Measurements from ENCODE around the gene GPR87.

DNA sequence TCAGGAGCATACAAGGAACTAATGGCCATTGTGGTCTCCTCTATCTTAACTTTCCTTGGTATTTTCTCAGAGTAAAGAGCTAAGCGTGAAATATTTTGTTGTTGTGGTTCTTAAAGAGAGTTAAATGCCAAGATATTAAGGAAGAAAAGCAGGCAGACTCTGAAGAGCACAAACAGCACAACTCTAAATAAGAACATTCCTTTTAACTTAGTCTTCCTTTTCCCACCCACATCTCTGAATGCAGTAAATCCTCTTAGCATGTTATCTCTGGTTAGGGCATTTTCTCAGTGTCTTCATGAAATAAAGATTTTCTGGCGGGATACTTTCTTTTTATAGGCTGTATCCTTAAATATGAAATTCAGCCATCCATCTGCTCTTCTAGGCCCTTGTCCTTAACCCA, 1.5 kb downstream of the GPR87 start:
- TF ChIP-seq, protein P1, sequence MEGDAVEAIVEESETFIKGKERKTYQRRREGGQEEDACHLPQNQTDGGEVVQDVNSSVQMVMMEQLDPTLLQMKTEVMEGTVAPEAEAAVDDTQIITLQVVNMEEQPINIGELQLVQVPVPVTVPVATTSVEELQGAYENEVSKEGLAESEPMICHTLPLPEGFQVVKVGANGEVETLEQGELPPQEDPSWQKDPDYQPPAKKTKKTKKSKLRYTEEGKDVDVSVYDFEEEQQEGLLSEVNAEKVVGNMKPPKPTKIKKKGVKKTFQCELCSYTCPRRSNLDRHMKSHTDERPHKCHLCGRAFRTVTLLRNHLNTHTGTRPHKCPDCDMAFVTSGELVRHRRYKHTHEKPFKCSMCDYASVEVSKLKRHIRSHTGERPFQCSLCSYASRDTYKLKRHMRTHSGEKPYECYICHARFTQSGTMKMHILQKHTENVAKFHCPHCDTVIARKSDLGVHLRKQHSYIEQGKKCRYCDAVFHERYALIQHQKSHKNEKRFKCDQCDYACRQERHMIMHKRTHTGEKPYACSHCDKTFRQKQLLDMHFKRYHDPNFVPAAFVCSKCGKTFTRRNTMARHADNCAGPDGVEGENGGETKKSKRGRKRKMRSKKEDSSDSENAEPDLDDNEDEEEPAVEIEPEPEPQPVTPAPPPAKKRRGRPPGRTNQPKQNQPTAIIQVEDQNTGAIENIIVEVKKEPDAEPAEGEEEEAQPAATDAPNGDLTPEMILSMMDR (IDR thresholded peaks at IDR 0.05) = no peak
- no peak for TF ChIP-seq POLR2A (IDR thresholded peaks at IDR 0.05)

All from adrenal gland (tissue), 5 donors.